CD14-positive monocyte (primary cell): ENCODE data around the gene CXorf58. TPM values are rescaled to one million over a fixed set of nuclear protein-coding genes. Genes with fewer than 3 reads are reported as not detected.

Experiments
- DNase-seq, 3 donors: peaks; one replicate each; pipeline ENCODE4 v3.0.0-alpha.2; 2011 to 2022
- H2AFZ ChIP-seq: 2 replicates; pipeline ENCODE4 v1.6.0; 2012; ENCODE audit warnings: mild to moderate bottlenecking, low read depth, low read length, inconsistent platforms; ENCODE audit not compliant: insufficient read depth, poor library complexity, severe bottlenecking
- H3K27ac ChIP-seq, 2 donors: 1 replicate in 1 of 2; 2 replicates in 1 of 2; pipeline ENCODE4 v1.5.1; 2012 to 2013; ENCODE audit warnings: low read length in 2 of 2, control low read depth in 1 of 2, inconsistent platforms in 1 of 2, low read depth in 1 of 2, mild to moderate bottlenecking in 1 of 2
- H3K27me3 ChIP-seq, 2 donors: one replicate each; pipeline versions ENCODE4 v1.6.0 to v1.6.1; 2011 to 2013; ENCODE audit warnings: low read length in 2 of 2; ENCODE audit not compliant: control insufficient read depth in 2 of 2, insufficient read depth in 2 of 2
- H3K36me3 ChIP-seq, 2 donors: replicated peaks in 1 of 2; 1 replicate in 1 of 2; 2 replicates in 1 of 2; pipeline versions ENCODE4 v1.5.1 to v1.6.1; 2012 to 2013; ENCODE audit warnings: low read length in 2 of 2, control low read depth in 1 of 2, inconsistent platforms in 1 of 2, mild to moderate bottlenecking in 1 of 2; ENCODE audit not compliant: insufficient read depth in 2 of 2, control insufficient read depth in 1 of 2
- H3K4me1 ChIP-seq, 2 donors: 1 replicate in 1 of 2; 2 replicates in 1 of 2; pipeline versions ENCODE4 v1.5.1 to v1.6.1; 2012 to 2013; ENCODE audit warnings: low read length in 2 of 2, control low read depth in 1 of 2, inconsistent platforms in 1 of 2, mild to moderate bottlenecking in 1 of 2, moderate library complexity in 1 of 2; ENCODE audit not compliant: insufficient read depth in 2 of 2, control insufficient read depth in 1 of 2
- H3K4me2 ChIP-seq: replicated peaks from 2 replicates; pipeline ENCODE3; 2012; ENCODE audit warnings: low read length, moderate library complexity, mild to moderate bottlenecking; ENCODE audit not compliant: poor library complexity, severe bottlenecking; ENCODE audit errors: extremely low read depth
- H3K4me3 ChIP-seq, 3 experiments: fragments of 200-600 bp in 1 of 3; sonication (generic) in 1 of 3; replicated peaks in 1 of 3; 1 replicate in 2 of 3; 2 replicates in 1 of 3; pipeline ENCODE4 v1.5.1; 2011 to 2013; ENCODE audit warnings: low read length in 3 of 3, mild to moderate bottlenecking in 3 of 3, control low read depth in 2 of 3, low read depth in 2 of 3, inconsistent platforms in 1 of 3, moderate library complexity in 1 of 3
- H3K79me2 ChIP-seq: 2 replicates; pipeline ENCODE4 v1.6.0; 2012; ENCODE audit warnings: mild to moderate bottlenecking, control low read depth, inconsistent platforms, low read length, moderate library complexity; ENCODE audit not compliant: insufficient read depth
- H3K9ac ChIP-seq: 2 replicates; pipeline ENCODE4 v1.6.0; 2017; ENCODE audit warnings: low read length, mild to moderate bottlenecking; ENCODE audit not compliant: insufficient read depth, poor library complexity, severe bottlenecking
- H3K9me3 ChIP-seq, 2 donors: replicated peaks in 1 of 2; 1 replicate in 1 of 2; 2 replicates in 1 of 2; pipeline versions ENCODE4 v1.5.1 to v1.6.1; 2012 to 2013; ENCODE audit warnings: low read length in 2 of 2, control low read depth in 1 of 2; ENCODE audit not compliant: control insufficient read depth in 1 of 2, insufficient read depth in 1 of 2
- H4K20me1 ChIP-seq: 2 replicates; pipeline ENCODE4 v1.6.0; 2012; ENCODE audit warnings: mild to moderate bottlenecking, low read length, control low read depth, moderate library complexity; ENCODE audit not compliant: insufficient read depth
- H3K27ac Mint-ChIP-seq, 7 donors: one replicate each; pipeline ENCODE4 v1.8.0; 2020; ENCODE audit warnings: mild to moderate bottlenecking in 7 of 7, mixed read lengths in 7 of 7, moderate library complexity in 6 of 7, inconsistent platforms in 2 of 7
- H3K27me3 Mint-ChIP-seq, 3 donors: one replicate each; pipeline ENCODE4 v1.8.0; 2021 to 2022; ENCODE audit warnings: low read depth in 3 of 3, mild to moderate bottlenecking in 3 of 3, mixed read lengths in 3 of 3, moderate library complexity in 3 of 3, inconsistent platforms in 1 of 3
- H3K36me3 Mint-ChIP-seq, 2 donors: one replicate each; pipeline ENCODE4 v1.8.0; 2020; ENCODE audit warnings: mixed read lengths in 2 of 2, inconsistent platforms in 1 of 2, mild to moderate bottlenecking in 1 of 2
- H3K4me1 Mint-ChIP-seq: one replicate; pipeline ENCODE4 v1.8.0; 2020; ENCODE audit warnings: mild to moderate bottlenecking, mixed read lengths
- H3K4me3 Mint-ChIP-seq, 2 donors: one replicate each; pipeline ENCODE4 v1.8.0; 2020; ENCODE audit warnings: mild to moderate bottlenecking in 2 of 2, mixed read lengths in 2 of 2, moderate library complexity in 1 of 2
- H3K9me3 Mint-ChIP-seq, 7 donors: one replicate each; pipeline ENCODE4 v1.8.0; 2020 to 2022; ENCODE audit warnings: mixed read lengths in 7 of 7, mild to moderate bottlenecking in 6 of 7, moderate library complexity in 6 of 7, inconsistent platforms in 2 of 7
- WGBS: methylation state at CpG from one replicate; pipeline ENCODE4 v1.1.5; 2013; ENCODE audit warnings: missing lambda C conversion rate; ENCODE audit not compliant: insufficient coverage; 5-methylcytosine and 5-hydroxymethylcytosine counted together
- intact Hi-C, 2 donors: fragments of 100-400 bp; cut with micrococcal nuclease; formaldehyde crosslinking; loops; one replicate each; pipeline versions ENCODE4 v1.15.0 to v1.15.1; 2023
- polyA plus RNA-seq, 3 donors: library from polyadenylated mRNA; depleted of rRNA in 1 of 3; unstranded in 2 of 3; stranded (reverse) in 1 of 3; fragments of 300-500 nt in 2 of 3; fragments of >200 nt in 1 of 3; fragmentation: Illumina TruSeq in 2 of 3; gene quantifications; 1 replicate in 2 of 3; 2 replicates in 1 of 3; pipeline ENCODE4 v1.2.3, GENCODE V29; 2012 to 2021
- TF ChIP-seq, protein P1 (sequence below): fragments of 200-600 bp; IDR thresholded peaks from one replicate; pipeline ENCODE4 v1.8.0; 2022; ENCODE audit warnings: antibody characterized with exemption, mild to moderate bottlenecking

The CXorf58 gene
- polyA plus RNA-seq, 3 donors, result not detected

DNA sequence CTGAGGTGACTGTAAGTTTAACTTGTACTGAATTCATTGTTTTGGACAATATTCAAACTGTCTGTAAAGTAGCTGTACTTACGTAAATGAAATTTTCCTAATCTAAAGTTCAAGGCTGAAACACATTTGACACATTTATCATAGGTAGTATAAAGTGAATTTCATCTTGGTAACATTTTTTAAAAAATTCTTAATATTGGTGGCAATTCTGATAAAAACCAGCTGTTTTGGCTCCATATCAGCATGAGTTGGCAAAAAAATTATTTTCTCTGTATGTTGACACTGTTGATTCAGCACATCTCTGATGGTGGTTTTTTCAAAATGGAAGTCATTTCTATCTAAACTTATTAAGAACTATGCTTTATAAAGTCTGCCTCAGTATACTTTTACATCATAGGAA is 30.9 kb downstream of the CXorf58 start:
- Mint-ChIP-seq H3K4me3 (no peak overlapping the region), H3K9me3 (peaks cover 0 to 3% (median 0%) of the 10 kb centered on the region in 7 donors), H3K4me1 (no peaks in the 10 kb centered on the region), H3K27ac (no peak overlapping the region), H3K36me3 (no peaks in the 10 kb centered on the region), H3K27me3 (peaks cover 1 to 38% (median 2%) of the 10 kb centered on the region in 3 donors)
- intact Hi-C loops, result no loop called here
- H3K4me1 ChIP-seq, result no peaks in the 10 kb centered on the region
- WGBS, result no CpG with 5 or more reads among the region's 1 CpG
- TF ChIP-seq, protein P1, sequence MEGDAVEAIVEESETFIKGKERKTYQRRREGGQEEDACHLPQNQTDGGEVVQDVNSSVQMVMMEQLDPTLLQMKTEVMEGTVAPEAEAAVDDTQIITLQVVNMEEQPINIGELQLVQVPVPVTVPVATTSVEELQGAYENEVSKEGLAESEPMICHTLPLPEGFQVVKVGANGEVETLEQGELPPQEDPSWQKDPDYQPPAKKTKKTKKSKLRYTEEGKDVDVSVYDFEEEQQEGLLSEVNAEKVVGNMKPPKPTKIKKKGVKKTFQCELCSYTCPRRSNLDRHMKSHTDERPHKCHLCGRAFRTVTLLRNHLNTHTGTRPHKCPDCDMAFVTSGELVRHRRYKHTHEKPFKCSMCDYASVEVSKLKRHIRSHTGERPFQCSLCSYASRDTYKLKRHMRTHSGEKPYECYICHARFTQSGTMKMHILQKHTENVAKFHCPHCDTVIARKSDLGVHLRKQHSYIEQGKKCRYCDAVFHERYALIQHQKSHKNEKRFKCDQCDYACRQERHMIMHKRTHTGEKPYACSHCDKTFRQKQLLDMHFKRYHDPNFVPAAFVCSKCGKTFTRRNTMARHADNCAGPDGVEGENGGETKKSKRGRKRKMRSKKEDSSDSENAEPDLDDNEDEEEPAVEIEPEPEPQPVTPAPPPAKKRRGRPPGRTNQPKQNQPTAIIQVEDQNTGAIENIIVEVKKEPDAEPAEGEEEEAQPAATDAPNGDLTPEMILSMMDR, result no peak
- no peak overlapping the region for H3K4me2 ChIP-seq
- no peaks in the 10 kb centered on the region for H3K79me2 ChIP-seq
- H4K20me1 ChIP-seq, result no peaks in the 10 kb centered on the region
- H3K27ac ChIP-seq, result no peak overlapping the region
- no peak overlapping the region for H3K4me3 ChIP-seq
- peaks cover 0 to 6% of the 10 kb centered on the region in 2 donors for H3K27me3 ChIP-seq
- no peaks in the 10 kb centered on the region for H3K9me3 ChIP-seq
- H3K36me3 ChIP-seq, result no peaks in the 10 kb centered on the region
- DNase-seq, result no peak
- H3K9ac ChIP-seq, result no peak overlapping the region
- no peak overlapping the region for H2AFZ ChIP-seq

DNA sequence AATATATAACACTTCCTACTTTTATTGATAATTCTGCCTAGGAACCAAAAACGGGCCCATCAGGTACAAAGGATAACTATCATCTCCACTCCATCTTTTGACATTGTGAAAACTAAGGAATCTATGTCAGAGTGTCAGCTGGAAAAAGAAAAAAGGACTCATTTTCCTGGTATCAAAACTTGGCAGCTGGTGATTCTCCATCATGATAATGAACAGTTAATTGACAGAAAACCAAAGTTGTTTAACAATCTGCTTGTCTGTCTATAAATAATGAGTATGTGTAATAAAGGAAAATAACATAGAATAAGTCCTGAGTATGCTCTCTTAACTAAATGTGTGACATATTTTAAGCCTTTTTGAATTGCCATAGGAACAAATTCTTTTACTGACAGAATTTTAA is 31.4 kb downstream of the CXorf58 start:
- Histone ChIP-seq H3K36me3 (no peaks in the 10 kb centered on the region), H3K27me3 (peaks cover 0 to 6% of the 10 kb centered on the region in 2 donors), H3K9me3 (no peaks in the 10 kb centered on the region), H3K4me3 (no peak overlapping the region), H3K79me2 (no peaks in the 10 kb centered on the region), H3K9ac (no peak overlapping the region), H3K4me2 (no peak overlapping the region), H3K27ac (no peak overlapping the region), H3K4me1 (no peaks in the 10 kb centered on the region), H2AFZ (no peak overlapping the region), H4K20me1 (no peaks in the 10 kb centered on the region)
- Mint-ChIP-seq H3K9me3 (peaks cover 0 to 3% (median 0%) of the 10 kb centered on the region in 7 donors), H3K36me3 (no peaks in the 10 kb centered on the region), H3K27me3 (peaks cover 1 to 39% (median 2%) of the 10 kb centered on the region in 3 donors), H3K4me1 (no peaks in the 10 kb centered on the region), H3K27ac (no peak overlapping the region), H3K4me3 (no peak overlapping the region)
- no peak for DNase-seq
- TF ChIP-seq, protein P1, result no peak
- intact Hi-C loops, result no loop called here
- WGBS, result no CpG with 5 or more reads among the region's 1 CpG
